HG02588 (cell line): ENCODE data around the gene SRSF9.
A peak's percentile ranks its signal among the peaks of the same experiment; 100 is the strongest.
"Not testable (repeated sequence)": the region's sequence is repeated elsewhere in the genome, so short reads cannot be mapped to it uniquely, and the experiment has no call there.

Experiments
- ATAC-seq: cut with Tn5 transposase; IDR thresholded peaks from one replicate; pipeline ENCODE4 v1.9.1; 2021; ENCODE audit warnings: mild to moderate bottlenecking, moderate library complexity; ENCODE audit not compliant: unreplicated experiment

Gene SRSF9

GRCh38 chr12:120469450-120470149, at the start of gene SRSF9:
TSS of gene SRSF9 (minus strand) at chr12:120469748. CDS start at chr12:120469609, 139 bp downstream.
- peak; percentile 84 for ATAC-seq

GRCh38 chr12:120519324-120519723, 49.8 kb upstream of the SRSF9 start:
- ATAC-seq = not testable (repeated sequence)

- ATAC-seq = no peak
These were observed 45.9 kb upstream of the SRSF9 start for GRCh38 chr12:120515496-120515895.

GRCh38 chr12:120514002-120514401, 44.5 kb upstream of the SRSF9 start:
- ATAC-seq = no peak

GRCh38 chr12:120508537-120508936, 39.0 kb upstream of the SRSF9 start:
- no peak for ATAC-seq

GRCh38 chr12:120504587-120504986, 35.0 kb upstream of the SRSF9 start:
- ATAC-seq = no peak

- no peak for ATAC-seq
These were observed 31.0 kb upstream of the SRSF9 start for GRCh38 chr12:120500581-120500980.

- ATAC-seq = no peak
These were observed 29.4 kb upstream of the SRSF9 start for GRCh38 chr12:120498870-120499515.

GRCh38 chr12:120497524-120498150, 28.1 kb upstream of the SRSF9 start:
- ATAC-seq = no peak

- ATAC-seq = peak; percentile 7
These were observed 27.1 kb upstream of the SRSF9 start for GRCh38 chr12:120496413-120497340.

GRCh38 chr12:120495731-120496412, 26.3 kb upstream of the SRSF9 start, which contains the start of gene DYNLL1:
TSS of gene DYNLL1 (plus strand) at chr12:120496113. CDS start at chr12:120496422, 309 bp downstream.
- ATAC-seq = peak; percentile 95

GRCh38 chr12:120495186-120495730, 25.7 kb upstream of the SRSF9 start:
- peak; percentile 2 for ATAC-seq

- ATAC-seq = no peak
These were observed 21.4 kb upstream of the SRSF9 start for GRCh38 chr12:120490833-120491512.

GRCh38 chr12:120490325-120490724, 20.8 kb upstream of the SRSF9 start:
- ATAC-seq = no peak

- ATAC-seq = no peak
These were observed 19.5 kb upstream of the SRSF9 start for GRCh38 chr12:120489018-120489417.

- ATAC-seq = no peak
These were observed 18.6 kb upstream of the SRSF9 start for GRCh38 chr12:120488057-120488640.

- not testable (repeated sequence) for ATAC-seq
These were observed 18.0 kb upstream of the SRSF9 start for GRCh38 chr12:120487552-120487951.

- no peak for ATAC-seq
These were observed 16.7 kb upstream of the SRSF9 start for GRCh38 chr12:120485961-120486881.
